HUDEP-2 (cell line): ENCODE data around the gene CNTN2.

Experiments
- DNase-seq, 76 experiments: peaks; one replicate each; lab custom pipeline; 2025; ENCODE audit not compliant: unreplicated experiment in 76 of 76; lab: John Stamatoyannopoulos, UW

The CNTN2 gene

DNA sequence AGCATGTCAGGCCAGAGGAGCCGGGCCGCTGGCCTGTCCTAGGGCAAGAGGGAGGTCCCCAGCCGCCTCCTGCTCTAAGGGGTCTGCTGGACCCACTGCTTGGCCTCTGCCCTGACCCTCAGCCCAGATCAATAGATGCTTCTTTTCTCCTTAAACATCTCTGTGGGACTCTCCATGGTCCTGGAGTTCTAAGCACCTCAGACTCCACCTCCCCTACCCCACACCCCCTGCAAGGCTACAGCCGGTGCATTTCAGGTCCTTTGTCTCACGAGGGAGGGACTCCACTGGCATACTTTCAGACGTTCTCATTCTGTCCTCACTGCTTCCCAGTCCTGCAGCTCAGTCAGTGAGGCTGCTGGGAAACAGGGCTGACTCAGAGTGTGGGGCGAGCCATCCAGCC, 11.0 kb downstream of the CNTN2 start:
- no peak for DNase-seq

DNA sequence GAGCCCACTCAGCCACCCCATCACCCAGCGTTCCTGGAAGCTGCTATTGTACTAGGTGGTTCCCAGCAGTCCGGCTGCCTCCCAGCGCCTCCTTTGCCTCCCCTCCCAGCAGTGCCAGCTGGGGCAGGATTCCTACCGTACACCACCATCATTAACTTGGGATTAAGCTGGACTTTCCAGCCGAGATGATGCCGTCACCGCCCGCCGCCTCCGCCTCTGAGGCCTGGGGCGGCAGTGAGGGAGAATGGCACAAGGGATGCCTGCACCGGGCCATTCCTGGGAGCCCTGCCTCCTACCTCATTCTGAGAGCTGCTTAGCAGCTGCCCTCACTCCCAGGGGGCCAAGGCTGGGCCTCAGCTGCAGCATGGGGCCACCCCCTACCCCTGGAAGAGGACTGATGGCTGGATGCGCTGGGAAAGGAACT, 13.2 kb downstream of the CNTN2 start:
- DNase-seq = no peak

DNA sequence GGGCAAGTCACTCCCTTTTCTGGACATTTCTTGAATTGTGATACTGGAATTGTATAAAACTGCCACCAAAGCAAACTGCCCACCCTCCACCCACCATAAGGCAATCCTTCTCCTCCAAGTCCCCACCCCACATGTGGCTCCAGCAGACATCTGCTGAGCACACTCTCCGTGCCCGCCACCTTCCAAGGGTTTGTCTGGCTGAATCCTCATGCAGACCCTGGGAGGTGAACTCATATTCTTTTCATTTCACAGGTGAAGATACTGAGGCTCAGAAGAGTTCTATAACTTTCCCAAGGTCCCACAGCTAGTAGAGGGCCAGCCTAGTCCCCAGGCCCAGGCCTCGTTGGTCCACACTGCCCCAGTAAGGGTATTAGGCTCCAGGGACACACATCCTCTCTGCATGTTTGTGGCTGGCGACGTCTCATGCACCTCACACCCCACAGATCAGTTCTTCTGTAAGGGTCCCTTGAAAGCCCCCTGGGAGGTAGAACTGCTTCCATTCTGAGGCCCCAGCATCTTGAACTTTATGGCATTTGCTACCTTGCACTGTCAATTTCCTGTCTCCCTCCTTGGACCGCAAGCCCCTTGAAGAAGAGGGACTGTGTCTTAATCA, 14.1 kb downstream of the CNTN2 start:
- no peak for DNase-seq

DNA sequence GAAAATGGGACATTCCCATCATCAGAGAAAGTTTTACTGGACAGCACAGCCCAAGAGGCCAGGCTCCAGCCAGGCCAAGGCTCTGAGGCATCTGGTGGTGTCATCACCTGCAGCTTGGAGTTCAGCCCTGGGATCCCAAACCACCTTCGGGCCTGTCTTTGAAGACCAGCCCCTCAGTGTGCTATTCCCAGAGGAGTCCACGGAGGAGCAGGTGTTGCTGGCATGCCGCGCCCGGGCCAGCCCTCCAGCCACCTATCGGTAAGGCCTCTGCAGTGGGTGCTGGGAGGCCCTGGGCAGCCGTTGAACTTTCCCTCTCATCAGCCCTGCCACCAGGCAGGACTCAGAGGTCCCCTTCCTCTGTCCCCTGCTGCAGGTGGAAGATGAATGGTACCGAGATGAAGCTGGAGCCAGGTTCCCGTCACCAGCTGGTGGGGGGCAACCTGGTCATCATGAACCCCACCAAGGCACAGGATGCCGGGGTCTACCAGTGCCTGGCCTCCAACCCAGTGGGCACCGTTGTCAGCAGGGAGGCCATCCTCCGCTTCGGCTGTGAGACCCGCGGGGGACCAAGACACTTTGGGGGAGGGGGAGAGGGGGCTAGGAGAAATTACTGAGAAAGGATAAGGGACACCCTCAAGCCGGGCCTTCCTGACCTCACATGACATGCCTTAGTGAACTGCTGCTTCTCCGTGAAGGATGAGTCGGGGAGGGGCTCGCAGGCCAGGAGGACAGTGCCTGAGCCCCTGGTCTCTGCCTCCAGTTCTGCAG, 15.0 kb downstream of the CNTN2 start:
- DNase-seq = no peak

DNA sequence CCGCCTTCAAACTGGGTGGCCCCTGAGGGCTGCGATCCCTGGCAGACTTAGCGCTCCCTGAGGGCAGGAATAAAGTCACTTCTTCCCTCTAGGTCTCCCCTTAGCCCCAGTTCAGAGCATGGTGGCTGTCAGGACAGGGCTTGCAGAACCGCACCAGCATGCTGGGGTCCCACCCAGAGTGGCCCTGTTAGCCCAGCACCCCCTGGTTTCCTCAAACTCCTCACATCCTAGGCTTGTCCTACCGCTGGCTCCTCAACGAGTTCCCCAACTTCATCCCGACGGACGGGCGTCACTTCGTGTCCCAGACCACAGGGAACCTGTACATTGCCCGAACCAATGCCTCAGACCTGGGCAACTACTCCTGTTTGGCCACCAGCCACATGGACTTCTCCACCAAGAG, 15.8 kb downstream of the CNTN2 start:
- no peak for DNase-seq

DNA sequence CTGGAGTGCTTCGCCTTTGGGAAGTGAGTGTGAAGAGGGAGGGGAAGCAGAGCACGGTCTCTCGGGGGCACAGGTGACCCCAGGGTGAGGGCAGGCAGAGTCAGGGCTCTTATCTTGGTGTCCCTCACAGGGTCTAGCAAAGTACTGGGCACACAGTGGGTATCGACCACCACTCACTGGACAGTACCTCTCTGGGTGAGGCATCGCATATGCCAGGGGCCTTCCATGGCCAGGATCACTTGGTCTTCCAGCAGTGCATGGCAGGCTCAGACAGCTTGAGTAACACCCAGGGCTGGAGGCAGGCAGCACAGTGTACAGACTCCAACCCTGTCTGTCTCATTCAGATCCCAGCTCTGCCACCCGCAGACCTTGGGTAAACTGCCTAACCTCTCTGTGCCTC, 16.6 kb downstream of the CNTN2 start:
- DNase-seq = no peak

DNA sequence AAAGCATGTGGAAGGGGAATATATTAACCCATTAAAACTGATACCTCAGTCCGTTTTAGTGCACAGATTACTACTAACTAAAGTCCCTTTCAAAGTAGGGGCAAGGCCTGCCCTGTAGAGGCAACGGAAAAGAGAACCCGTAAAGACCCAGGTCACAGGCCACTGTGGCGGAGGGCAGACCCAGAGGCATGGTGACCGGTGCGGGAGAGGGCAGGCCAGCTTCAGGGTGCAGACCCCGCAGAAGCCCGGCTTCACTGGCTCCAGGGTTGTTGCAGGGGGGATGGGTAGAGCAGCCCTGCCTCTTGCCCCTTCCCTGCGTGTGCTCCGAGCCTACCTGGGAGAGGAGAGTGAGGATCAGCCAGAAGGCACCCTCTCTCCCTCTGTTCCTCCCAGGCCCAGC, 17.7 kb downstream of the CNTN2 start:
- no peak for DNase-seq

DNA sequence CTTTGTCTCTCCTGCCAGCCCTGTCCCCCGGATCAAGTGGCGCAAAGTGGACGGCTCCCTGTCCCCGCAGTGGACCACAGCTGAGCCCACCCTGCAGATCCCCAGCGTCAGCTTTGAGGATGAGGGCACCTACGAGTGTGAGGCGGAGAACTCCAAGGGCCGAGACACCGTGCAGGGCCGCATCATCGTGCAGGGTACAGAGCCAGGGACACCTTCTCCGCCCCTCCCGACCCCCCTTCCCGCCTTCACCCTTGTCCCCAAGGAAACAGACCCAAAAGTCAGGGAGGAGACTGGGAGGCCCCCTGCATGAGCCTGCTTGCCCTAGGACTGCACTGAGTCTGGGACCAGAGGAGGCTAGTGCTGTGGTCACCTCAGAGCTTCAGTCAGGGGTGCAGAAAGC, 18.2 kb downstream of the CNTN2 start:
- DNase-seq = no peak

DNA sequence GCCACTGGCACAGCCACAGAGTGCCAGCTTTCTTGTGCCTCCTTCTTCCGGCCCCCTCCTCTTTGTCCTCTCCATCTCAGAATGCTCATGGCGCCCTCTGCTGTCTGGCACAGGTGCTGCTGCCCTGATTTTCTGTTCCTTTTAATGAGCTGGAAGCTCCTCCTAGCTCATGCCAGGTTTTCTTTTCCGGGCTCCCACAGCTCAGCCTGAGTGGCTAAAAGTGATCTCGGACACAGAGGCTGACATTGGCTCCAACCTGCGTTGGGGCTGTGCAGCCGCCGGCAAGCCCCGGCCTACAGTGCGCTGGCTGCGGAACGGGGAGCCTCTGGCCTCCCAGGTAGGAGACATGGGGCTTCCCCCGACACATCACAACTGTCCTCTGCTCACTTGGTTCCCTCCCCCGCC, 18.7 kb downstream of the CNTN2 start:
- DNase-seq = peak in 53 of 76 experiments; percentile 7 to 72 (median 39)

DNA sequence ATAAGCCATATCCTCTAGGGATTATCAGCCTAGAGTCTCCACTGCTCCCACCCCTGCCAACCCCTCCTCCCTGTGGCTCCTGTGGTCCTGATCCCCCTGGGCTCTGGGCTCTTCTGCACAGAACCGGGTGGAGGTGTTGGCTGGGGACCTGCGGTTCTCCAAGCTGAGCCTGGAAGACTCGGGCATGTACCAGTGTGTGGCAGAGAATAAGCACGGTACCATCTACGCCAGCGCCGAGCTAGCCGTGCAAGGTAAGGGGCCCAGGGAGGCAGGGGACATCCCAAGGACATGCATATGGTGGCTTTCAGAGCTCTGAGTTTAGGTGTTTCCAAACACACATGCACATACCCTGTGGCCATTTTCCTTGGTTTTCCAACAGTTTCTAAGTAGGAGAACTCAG, 19.3 kb downstream of the CNTN2 start:
- no peak for DNase-seq

DNA sequence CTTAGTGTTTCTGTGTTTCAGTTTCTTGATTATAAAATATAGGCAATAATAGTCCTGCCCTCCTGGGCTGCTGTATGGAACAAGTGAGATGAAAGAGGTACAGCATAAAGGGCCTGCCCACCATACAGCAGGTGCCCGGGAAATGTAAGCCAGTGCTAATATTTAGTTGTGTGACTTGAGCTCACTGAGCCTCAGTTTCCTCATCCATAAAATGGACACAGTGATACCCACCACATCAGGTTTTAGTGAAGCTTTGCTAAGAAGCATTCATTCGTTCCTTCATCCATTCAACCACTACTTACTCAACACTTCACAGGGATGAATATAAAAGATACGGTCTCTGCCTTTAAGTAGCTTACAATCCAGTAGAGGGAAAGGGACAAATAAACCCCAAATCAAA, 19.9 kb downstream of the CNTN2 start:
- DNase-seq = no peak

DNA sequence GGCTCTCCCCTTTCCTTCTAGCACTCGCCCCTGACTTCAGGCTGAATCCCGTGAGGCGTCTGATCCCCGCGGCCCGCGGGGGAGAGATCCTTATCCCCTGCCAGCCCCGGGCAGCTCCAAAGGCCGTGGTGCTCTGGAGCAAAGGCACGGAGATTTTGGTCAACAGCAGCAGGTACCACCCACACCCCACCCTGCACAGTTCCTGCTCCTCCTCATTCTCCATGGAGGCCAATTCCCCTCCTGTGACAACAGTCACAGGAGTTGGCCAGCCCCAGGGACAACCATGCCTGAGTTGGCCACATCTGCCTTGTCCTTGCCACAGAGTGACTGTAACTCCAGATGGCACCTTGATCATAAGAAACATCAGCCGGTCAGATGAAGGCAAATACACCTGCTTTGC, 21.3 kb downstream of the CNTN2 start:
- no peak for DNase-seq

DNA sequence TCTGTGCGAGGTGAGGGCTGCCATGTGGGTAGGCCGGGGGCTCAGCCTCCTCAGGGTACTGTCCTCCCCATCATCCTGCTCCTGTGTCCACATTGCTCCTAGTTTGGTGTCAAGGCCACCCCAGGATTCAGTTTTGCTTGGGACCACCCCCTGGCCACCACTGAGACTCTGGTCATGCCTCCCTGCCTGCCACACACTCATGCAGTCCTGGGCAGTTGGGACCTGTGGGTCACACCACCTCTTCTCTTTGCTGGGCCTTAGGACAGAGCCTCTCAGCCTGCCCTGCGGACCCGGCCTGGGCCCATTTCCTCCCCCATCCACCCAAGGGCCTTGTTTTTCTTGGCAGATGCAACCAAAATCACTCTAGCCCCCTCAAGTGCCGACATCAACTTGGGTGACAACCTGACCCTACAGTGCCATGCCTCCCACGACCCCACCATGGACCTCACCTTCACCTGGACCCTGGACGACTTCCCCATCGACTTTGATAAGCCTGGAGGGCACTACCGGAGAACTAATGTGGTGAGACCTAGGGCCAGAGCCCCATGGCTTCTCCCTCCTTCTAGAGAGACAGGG, 21.8 kb downstream of the CNTN2 start:
- no peak for DNase-seq

DNA sequence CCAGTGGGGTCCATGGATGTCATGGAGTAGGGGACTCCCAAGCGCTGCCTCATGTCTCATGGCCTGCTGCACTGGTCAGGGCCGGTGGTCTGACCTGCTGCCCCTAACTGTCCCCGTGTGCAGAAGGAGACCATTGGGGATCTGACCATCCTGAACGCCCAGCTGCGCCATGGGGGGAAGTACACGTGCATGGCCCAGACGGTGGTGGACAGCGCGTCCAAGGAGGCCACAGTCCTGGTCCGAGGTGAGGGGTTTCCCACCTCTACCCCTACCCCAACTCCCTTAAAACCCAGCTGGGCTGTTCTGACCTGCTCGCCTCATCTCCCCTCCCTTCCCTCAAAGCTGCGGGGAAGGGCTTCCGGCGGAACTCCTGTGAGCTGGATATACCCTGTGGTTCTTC, 22.7 kb downstream of the CNTN2 start:
- DNase-seq = no peak

DNA sequence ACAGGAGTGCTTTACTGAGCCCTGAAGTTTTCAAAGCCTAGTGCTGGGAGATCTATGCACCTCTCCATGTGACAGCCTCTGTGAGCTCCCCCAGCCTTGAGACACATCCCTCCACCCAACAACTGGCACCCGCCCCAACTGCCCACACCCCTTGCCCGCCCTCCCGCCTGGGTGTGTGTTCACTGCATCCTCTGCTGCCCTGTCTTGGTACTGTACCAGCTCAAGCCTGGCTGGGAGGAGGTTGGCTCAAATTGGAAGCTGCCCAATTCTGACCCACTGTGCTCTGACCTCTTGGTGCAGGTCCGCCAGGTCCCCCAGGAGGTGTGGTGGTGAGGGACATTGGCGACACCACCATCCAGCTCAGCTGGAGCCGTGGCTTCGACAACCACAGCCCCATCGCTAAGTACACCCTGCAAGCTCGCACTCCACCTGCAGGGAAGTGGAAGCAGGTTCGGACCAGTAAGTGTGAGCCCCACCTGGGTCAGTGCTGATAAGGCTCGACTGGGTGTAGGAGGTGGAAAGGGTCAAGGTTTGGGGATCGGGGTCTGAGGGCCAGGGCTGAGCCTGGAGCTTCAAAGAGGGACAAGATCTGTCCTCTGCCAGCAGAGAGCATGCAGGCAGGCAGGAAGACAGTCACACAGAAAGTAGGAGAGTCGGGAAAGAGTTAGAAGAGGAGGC, 23.3 kb downstream of the CNTN2 start:
- DNase-seq = peak in 66 of 76 experiments; percentile 7 to 80 (median 56)

DNA sequence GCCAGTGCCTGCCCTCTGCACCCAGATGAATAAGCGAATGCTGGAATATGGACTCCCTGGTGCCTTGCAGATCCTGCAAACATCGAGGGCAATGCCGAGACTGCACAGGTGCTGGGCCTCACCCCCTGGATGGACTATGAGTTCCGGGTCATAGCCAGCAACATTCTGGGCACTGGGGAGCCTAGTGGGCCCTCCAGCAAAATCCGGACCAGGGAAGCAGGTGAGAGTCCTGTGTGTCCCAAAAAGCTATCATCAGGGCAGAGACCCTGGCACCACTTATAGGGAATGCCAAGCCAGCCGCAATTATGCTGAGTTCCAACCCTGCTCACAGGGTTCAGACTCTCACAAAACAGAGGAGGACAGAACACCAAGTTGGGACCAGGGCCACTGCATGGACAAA, 24.0 kb downstream of the CNTN2 start:
- DNase-seq = no peak

DNA sequence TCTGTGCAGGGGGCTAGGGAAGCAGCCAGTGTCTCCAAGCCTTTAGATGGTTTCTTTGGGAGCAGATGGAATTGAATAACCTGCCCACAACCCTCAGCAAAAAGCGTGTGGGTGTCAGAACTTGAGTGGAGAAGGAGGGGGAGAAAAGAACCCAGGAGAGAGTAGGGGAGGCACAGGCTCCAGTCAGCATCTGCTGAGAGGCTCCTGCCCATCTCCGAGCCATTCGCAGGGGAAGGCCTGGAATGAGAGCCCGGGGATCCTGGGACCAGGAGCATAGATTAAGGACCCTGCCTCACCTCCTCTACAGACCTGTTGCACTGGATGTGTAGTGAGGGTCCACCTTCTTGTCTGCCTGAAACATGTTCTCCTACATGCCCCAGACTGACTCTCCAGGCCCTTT, 25.0 kb downstream of the CNTN2 start:
- DNase-seq = no peak

DNA sequence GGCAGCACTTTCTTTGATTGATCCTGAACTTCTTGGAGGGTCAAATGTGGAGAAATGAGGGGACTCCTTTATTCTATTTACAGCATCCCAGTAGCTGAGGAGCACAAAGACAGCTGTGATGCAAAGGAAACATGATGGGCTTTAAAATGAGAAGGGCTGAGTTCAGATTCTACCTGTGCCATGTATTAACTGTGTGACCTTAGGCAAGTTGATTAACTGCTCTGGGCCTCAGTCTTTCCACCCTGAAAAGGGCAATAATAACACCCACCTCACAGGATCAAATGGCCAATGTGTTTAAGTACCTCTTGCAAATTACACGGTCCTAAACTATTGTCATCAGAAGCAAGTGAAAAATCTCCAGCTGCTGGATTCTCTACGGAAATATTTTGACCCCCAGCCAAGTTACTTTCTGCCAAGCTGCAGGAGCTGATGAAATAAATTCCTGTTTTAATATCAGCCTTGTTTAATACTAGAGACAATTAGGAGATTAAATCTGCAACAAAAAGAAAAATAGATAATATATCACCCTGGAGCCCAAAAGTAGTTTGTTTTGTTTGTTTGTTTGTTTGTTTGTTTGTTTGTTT, 25.5 kb downstream of the CNTN2 start:
- no peak for DNase-seq

DNA sequence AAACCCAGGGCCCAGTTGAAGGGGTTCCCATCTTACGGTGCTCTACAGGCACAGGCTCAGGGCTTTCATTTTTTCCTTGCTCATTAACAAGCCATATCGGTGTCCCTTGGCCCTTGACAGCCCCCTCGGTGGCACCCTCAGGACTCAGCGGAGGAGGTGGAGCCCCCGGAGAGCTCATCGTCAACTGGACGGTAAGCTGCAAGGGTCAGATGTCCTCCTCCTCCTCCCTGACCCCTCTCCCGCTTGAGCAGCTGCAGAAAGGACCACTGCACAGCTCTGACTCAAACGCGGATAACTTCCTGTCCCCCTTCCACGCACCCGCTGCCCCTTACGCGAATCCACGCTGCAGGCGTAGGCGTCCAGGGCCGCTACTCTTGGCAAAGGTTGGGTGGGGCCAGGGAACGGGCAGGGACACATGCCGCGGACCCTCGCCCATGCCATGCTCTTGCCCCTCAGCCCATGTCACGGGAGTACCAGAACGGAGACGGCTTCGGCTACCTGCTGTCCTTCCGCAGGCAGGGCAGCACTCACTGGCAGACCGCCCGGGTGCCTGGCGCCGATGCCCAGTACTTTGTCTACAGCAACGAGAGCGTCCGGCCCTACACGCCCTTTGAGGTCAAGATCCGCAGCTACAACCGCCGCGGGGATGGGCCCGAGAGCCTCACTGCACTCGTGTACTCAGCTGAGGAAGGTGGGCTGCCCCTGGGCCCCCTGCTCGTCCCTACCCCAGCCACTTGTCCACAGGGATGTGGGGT, 26.5 kb downstream of the CNTN2 start:
- no peak for DNase-seq

DNA sequence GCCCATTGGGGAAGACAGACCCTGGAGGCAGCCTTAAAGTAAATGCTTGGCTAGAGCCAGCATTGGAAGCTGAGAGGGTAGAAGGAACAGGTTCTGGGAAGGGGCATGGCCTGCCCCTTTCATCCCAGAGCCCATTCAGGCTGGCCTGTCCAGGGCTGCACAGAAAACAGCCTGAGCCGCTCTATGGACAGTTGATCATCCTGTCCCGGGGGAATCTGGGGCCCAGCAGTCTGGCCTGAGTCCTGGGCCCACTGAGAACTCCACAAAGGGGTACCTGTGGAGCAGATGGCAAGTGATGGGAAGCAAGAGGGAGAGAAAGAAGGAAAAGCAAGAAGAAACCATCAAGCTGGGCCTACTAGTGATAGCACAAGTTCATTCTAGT, 28.0 kb downstream of the CNTN2 start:
- no peak for DNase-seq

DNA sequence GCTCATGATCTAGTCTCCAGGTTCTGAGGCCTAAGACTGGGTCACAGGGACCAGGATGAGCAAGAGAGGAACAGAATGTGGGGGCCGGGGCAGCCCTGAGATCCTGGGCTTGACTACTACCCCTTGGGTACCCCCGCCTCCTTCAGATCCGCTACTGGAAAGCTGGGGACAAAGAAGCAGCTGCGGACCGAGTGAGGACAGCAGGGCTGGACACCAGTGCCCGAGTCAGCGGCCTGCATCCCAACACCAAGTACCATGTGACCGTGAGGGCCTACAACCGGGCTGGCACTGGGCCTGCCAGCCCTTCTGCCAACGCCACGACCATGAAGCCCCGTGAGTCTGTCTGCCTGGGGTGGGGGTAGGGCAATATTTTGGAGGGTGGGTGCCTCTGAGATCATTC, 28.8 kb downstream of the CNTN2 start:
- DNase-seq = no peak
